B cell (primary cell): ENCODE measurements around the gene PLCG2. TPM values are rescaled to one million over a fixed set of nuclear protein-coding genes. Genes with fewer than 3 reads are reported as not detected.

Source experiments
- ATAC-seq: fragments of 200-7000 bp; cut with Tn5 transposase; one replicate; pipeline ENCODE4 v1.10.0; 2021; ENCODE audit warnings: low read depth, mild to moderate bottlenecking, moderate number of reproducible peaks, moderate library complexity
- CTCF ChIA-PET: fragments of 350-600 bp; sonication (Branson Sonifier 250); formaldehyde crosslinking; loops from one replicate; lab custom pipeline; 2021; ENCODE audit warnings: antibody characterized with exemption, inconsistent platforms; lab: Charles Lee
- POLR2A ChIA-PET: fragments of 350-600 bp; sonication (Branson Sonifier 250); formaldehyde crosslinking; loops from one replicate; lab custom pipeline; 2021; ENCODE audit warnings: antibody characterized with exemption; lab: Charles Lee
- DNase-seq: peaks from one replicate; pipeline ENCODE4 v3.0.0; 2013
- H2AFZ ChIP-seq: 2 replicates; pipeline ENCODE4 v1.6.1; 2012; ENCODE audit warnings: mild to moderate bottlenecking, low read depth, low read length; ENCODE audit not compliant: insufficient read depth, poor library complexity, severe bottlenecking
- H3K27ac ChIP-seq, 2 donors: 1 replicate in 1 of 2; 2 replicates in 1 of 2; pipeline ENCODE4 v1.5.1; 2012 to 2013; ENCODE audit warnings: low read length in 2 of 2, mild to moderate bottlenecking in 2 of 2, moderate library complexity in 1 of 2
- H3K27me3 ChIP-seq, 4 experiments: fragments of 200-600 bp in 1 of 4; sonication (generic) in 1 of 4; replicated peaks in 1 of 4; 1 replicate in 2 of 4; 2 replicates in 2 of 4; pipeline versions ENCODE4 v1.6.1 to v1.7.0; 2013 to 2016; ENCODE audit warnings: low read length in 3 of 4, mild to moderate bottlenecking in 2 of 4, mixed read lengths in 1 of 4, moderate library complexity in 1 of 4; ENCODE audit not compliant: insufficient read depth in 4 of 4, control insufficient read depth in 3 of 4; ENCODE audit errors: control extremely low read depth in 1 of 4
- H3K36me3 ChIP-seq, 2 experiments: replicated peaks in 1 of 2; 1 replicate in 1 of 2; 2 replicates in 1 of 2; pipeline versions ENCODE4 v1.6.1 to v1.7.1; 2013; ENCODE audit warnings: low read length in 1 of 2; ENCODE audit not compliant: insufficient read depth in 2 of 2, control insufficient read depth in 1 of 2; ENCODE audit errors: control extremely low read depth in 1 of 2, extremely low read depth in 1 of 2
- H3K4me1 ChIP-seq, 2 donors: fragments of 200-600 bp in 1 of 2; sonication (generic) in 1 of 2; 1 replicate in 1 of 2; 2 replicates in 1 of 2; pipeline versions ENCODE4 v1.5.1 to v1.6.1; 2013 to 2017; ENCODE audit warnings: low read length in 2 of 2; ENCODE audit not compliant: control insufficient read depth in 2 of 2, insufficient read depth in 2 of 2
- H3K4me2 ChIP-seq: replicated peaks from 2 replicates; pipeline ENCODE3; 2012; ENCODE audit warnings: mild to moderate bottlenecking, low read depth, low read length; ENCODE audit not compliant: poor library complexity, severe bottlenecking
- H3K4me3 ChIP-seq, 5 experiments: fragments of 200-600 bp in 1 of 5; sonication (generic) in 1 of 5; 1 replicate in 3 of 5; 2 replicates in 2 of 5; pipeline versions ENCODE4 v1.5.1 to v1.7.0; 2011 to 2016; ENCODE audit warnings: low read length in 4 of 5, mild to moderate bottlenecking in 4 of 5, low read depth in 2 of 5, control low read depth in 1 of 5, moderate library complexity in 1 of 5; ENCODE audit not compliant: insufficient read depth in 1 of 5; ENCODE audit errors: control extremely low read depth in 1 of 5, extremely low read depth in 1 of 5
- H3K79me2 ChIP-seq: fragments of 200-600 bp; sonication (generic); one replicate; pipeline ENCODE4 v1.6.0; 2016; ENCODE audit warnings: low read length; ENCODE audit not compliant: control insufficient read depth, insufficient read depth
- H3K9ac ChIP-seq: fragments of 200-600 bp; sonication (generic); 2 replicates; pipeline ENCODE4 v1.6.1; 2017; ENCODE audit warnings: mild to moderate bottlenecking, low read length, moderate library complexity
- H3K9me3 ChIP-seq, 3 donors: one replicate each; pipeline versions ENCODE4 v1.6.1 to v1.7.1; 2013; ENCODE audit warnings: low read length in 2 of 3; ENCODE audit not compliant: control insufficient read depth in 2 of 3, insufficient read depth in 1 of 3; ENCODE audit errors: control extremely low read depth in 1 of 3
- H4K20me1 ChIP-seq: 2 replicates; pipeline ENCODE4 v1.6.0; 2012; ENCODE audit warnings: mild to moderate bottlenecking, low read length; ENCODE audit not compliant: insufficient read depth, control insufficient read depth, poor library complexity, severe bottlenecking
- H3K27ac Mint-ChIP-seq: one replicate; pipeline ENCODE4 v1.8.0; 2021; ENCODE audit warnings: mixed read lengths
- H3K27me3 Mint-ChIP-seq: one replicate; pipeline ENCODE4 v1.8.0; 2021; ENCODE audit warnings: mixed read lengths
- H3K4me1 Mint-ChIP-seq: one replicate; pipeline ENCODE4 v1.8.0; 2021; ENCODE audit warnings: mixed read lengths
- H3K4me3 Mint-ChIP-seq: one replicate; pipeline ENCODE4 v1.8.0; 2021; ENCODE audit warnings: mixed read lengths
- H3K9me3 Mint-ChIP-seq: one replicate; pipeline ENCODE4 v1.8.0; 2022; ENCODE audit warnings: mixed read lengths; ENCODE audit not compliant: insufficient read depth
- CTCF ChIP-seq: fragments of 200-600 bp; IDR thresholded peaks from one replicate; pipeline ENCODE4 v1.8.0; 2022; ENCODE audit warnings: antibody characterized with exemption, mild to moderate bottlenecking
- EZH2 ChIP-seq: IDR thresholded peaks from 2 replicates; pipeline ENCODE4 v1.6.1; 2012; ENCODE audit warnings: borderline replicate concordance, low read depth, mild to moderate bottlenecking, moderate library complexity, low read length; ENCODE audit not compliant: insufficient read depth, poor library complexity, severe bottlenecking
- WGBS: methylation state at CpG from one replicate; pipeline ENCODE4 v1.1.5; 2013; ENCODE audit warnings: missing lambda C conversion rate; ENCODE audit not compliant: insufficient coverage; 5-methylcytosine and 5-hydroxymethylcytosine counted together
- intact Hi-C: fragments of 100-400 bp; cut with micrococcal nuclease; formaldehyde crosslinking; loops from one replicate; pipeline ENCODE4 v1.10.0; 2022
- polyA plus RNA-seq: library from polyadenylated mRNA; depleted of rRNA; stranded (reverse); fragments of >200 nt; gene quantifications from 2 replicates; pipeline ENCODE4 v1.2.3, GENCODE V29; 2012
- total RNA-seq, 2 donors: library from RNA; stranded (reverse); fragments of 120-200 nt in 1 of 2; gene quantifications; 1 replicate in 1 of 2; 2 replicates in 1 of 2; pipeline versions ENCODE4 v1.2.3 to v1.2.4, GENCODE V29; 2013 to 2022

PLCG2 gene
- total and polyA plus RNA-seq, 2 donors (not counting 1 experiment from before 2014, with no cell fraction given) = 194 to 812 TPM

- intact Hi-C loops = no loop called here
- no peaks in the 10 kb centered on the region for H3K4me1 ChIP-seq
- H3K4me3 Mint-ChIP-seq = no peak overlapping the region
- peaks cover 9% of the 10 kb centered on the region for H3K27me3 Mint-ChIP-seq
- H3K4me2 ChIP-seq = no peak overlapping the region
- H3K27ac ChIP-seq = no peak overlapping the region
- TF ChIP-seq CTCF = no peak
- no peak for TF ChIP-seq EZH2
- 86% methylated on average over 7 of the region's 8 CpGs for WGBS
- no peak overlapping the region for H3K4me3 ChIP-seq
- no peaks in the 10 kb centered on the region for H4K20me1 ChIP-seq
- H3K36me3 ChIP-seq = no peaks in the 10 kb centered on the region
- ATAC-seq (no peak), DNase-seq (no peak)
- H3K27me3 ChIP-seq = peaks cover 0 to 6% (median 0%) of the 10 kb centered on the region in 4 experiments
- ChIA-PET CTCF (no interaction called here), POLR2A (no interaction called here)
- no peaks in the 10 kb centered on the region for H3K4me1 Mint-ChIP-seq
- no peaks in the 10 kb centered on the region for H3K9me3 Mint-ChIP-seq
- no peak overlapping the region for H2AFZ ChIP-seq
- no peak overlapping the region for H3K27ac Mint-ChIP-seq
- H3K79me2 ChIP-seq = no peaks in the 10 kb centered on the region
- H3K9me3 ChIP-seq = no peaks in the 10 kb centered on the region
- H3K9ac ChIP-seq = no peak overlapping the region
Measured at GRCh38 chr16:81987121-81987520, 208.0 kb downstream of the PLCG2 start.

DNA sequence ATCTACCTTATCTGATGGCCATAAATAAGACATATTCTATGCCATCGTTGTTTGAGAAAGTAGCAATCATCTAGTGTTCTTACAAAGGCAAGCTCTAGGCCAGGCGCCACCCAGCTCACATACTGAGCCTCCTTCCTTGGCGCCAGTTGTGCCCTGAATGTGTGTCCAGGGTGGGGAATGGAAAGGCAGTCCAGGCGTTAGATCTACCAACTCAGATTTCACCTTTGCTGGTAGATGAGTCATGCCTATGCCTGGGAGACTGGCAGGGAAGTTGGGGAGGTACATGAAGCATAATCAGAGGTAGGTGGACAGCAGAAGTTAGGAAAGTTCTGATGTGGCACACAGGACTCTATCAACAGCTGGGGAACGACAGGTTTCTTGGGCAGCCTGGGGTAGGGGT is 208.6 kb downstream of the PLCG2 start:
- ChIA-PET POLR2A (no interaction called here), CTCF (no interaction called here)
- Histone ChIP-seq H3K4me3 (no peak overlapping the region), H3K9me3 (no peaks in the 10 kb centered on the region), H3K27me3 (peaks cover 0 to 6% (median 0%) of the 10 kb centered on the region in 4 experiments), H4K20me1 (no peaks in the 10 kb centered on the region), H3K27ac (no peak overlapping the region), H3K36me3 (no peaks in the 10 kb centered on the region), H3K9ac (no peak overlapping the region), H2AFZ (no peak overlapping the region), H3K79me2 (no peaks in the 10 kb centered on the region), H3K4me1 (no peaks in the 10 kb centered on the region), H3K4me2 (no peak overlapping the region)
- intact Hi-C loops = no loop called here
- TF ChIP-seq CTCF (no peak), EZH2 (no peak)
- Mint-ChIP-seq H3K4me3 (no peak overlapping the region), H3K27ac (no peak overlapping the region), H3K4me1 (no peaks in the 10 kb centered on the region), H3K27me3 (peaks cover 9% of the 10 kb centered on the region), H3K9me3 (no peaks in the 10 kb centered on the region)
- no peak for DNase-seq
- no peak for ATAC-seq
- 89% methylated on average over 2 of the region's 5 CpGs for WGBS
